Neural progenitor cell (in vitro differentiated cells): ENCODE measurements around the gene CNTN5. TPM values are rescaled to one million over a fixed set of nuclear protein-coding genes. Genes with fewer than 3 reads are reported as not detected.

Experiments used
- DNase-seq: peaks from one replicate; pipeline ENCODE4 v3.0.0-alpha.2; 2016; ENCODE audit warnings: low spot score
- H2AFZ ChIP-seq: fragments of 200-600 bp; sonication (generic); replicated peaks from 2 replicates; pipeline ENCODE4 v1.6.1; 2016; ENCODE audit warnings: antibody characterized with exemption
- H3F3A ChIP-seq: fragments of 200-600 bp; sonication (generic); 2 replicates; pipeline ENCODE4 v1.6.1; 2016; ENCODE audit warnings: antibody characterized with exemption, low read depth
- H3K27ac ChIP-seq: fragments of 200-600 bp; sonication (generic); 2 replicates; pipeline ENCODE4 v1.5.1; 2016; ENCODE audit warnings: mild to moderate bottlenecking
- H3K27me3 ChIP-seq: fragments of 200-600 bp; sonication (generic); 2 replicates; pipeline ENCODE4 v1.6.1; 2016; ENCODE audit warnings: mild to moderate bottlenecking, moderate library complexity
- H3K36me3 ChIP-seq: fragments of 200-600 bp; sonication (generic); 2 replicates; pipeline ENCODE4 v1.5.1; 2016
- H3K4me1 ChIP-seq: fragments of 200-600 bp; sonication (generic); 2 replicates; pipeline ENCODE4 v1.6.1; 2016; ENCODE audit warnings: mixed run types
- H3K4me2 ChIP-seq: fragments of 200-600 bp; sonication (generic); 2 replicates; pipeline ENCODE4 v1.6.1; 2016
- H3K4me3 ChIP-seq: fragments of 200-600 bp; sonication (generic); 2 replicates; pipeline ENCODE4 v1.5.1; 2016
- H3K79me2 ChIP-seq: fragments of 200-600 bp; sonication (generic); 2 replicates; pipeline ENCODE4 v1.6.1; 2016; ENCODE audit warnings: low read depth
- H3K9ac ChIP-seq: fragments of 200-600 bp; sonication (generic); 2 replicates; pipeline ENCODE4 v1.6.1; 2016
- H3K9me3 ChIP-seq: fragments of 200-600 bp; sonication (generic); 2 replicates; pipeline ENCODE4 v1.5.1; 2016; ENCODE audit warnings: low read depth
- H4K20me1 ChIP-seq: fragments of 200-600 bp; sonication (generic); 2 replicates; pipeline ENCODE4 v1.6.1; 2016; ENCODE audit warnings: low read depth
- H3K27ac Mint-ChIP-seq: 3 replicates; pipeline ENCODE4 v1.8.0; 2021; ENCODE audit warnings: mixed read lengths
- H3K27me3 Mint-ChIP-seq: 2 replicates; pipeline ENCODE4 v1.8.0; 2022; ENCODE audit warnings: low read depth, mild to moderate bottlenecking, inconsistent platforms, moderate library complexity, mixed read lengths; ENCODE audit not compliant: insufficient read depth
- H3K36me3 Mint-ChIP-seq: 3 replicates; pipeline ENCODE4 v1.8.0; 2021; ENCODE audit warnings: mixed read lengths
- H3K4me1 Mint-ChIP-seq: 3 replicates; pipeline ENCODE4 v1.8.0; 2021; ENCODE audit warnings: mixed read lengths
- H3K4me3 Mint-ChIP-seq: 3 replicates; pipeline ENCODE4 v1.8.0; 2021; ENCODE audit warnings: mild to moderate bottlenecking, moderate library complexity, mixed read lengths
- H3K9me3 Mint-ChIP-seq: 3 replicates; pipeline ENCODE4 v1.8.0; 2020; ENCODE audit warnings: mixed read lengths
- CTCF ChIP-seq: fragments of 200-600 bp; sonication (generic); IDR thresholded peaks from 2 replicates; pipeline ENCODE4 v1.5.1; 2017; ENCODE audit warnings: antibody characterized with exemption, mild to moderate bottlenecking
- EZH2 ChIP-seq: fragments of 200-600 bp; sonication (generic); IDR thresholded peaks from 2 replicates; pipeline ENCODE4 v1.6.1; 2017; ENCODE audit warnings: antibody characterized with exemption, mild to moderate bottlenecking, moderate library complexity
- EZH2phosphoT487 ChIP-seq: fragments of 200-600 bp; sonication (generic); IDR thresholded peaks from 2 replicates; pipeline ENCODE4 v1.6.1; 2017; ENCODE audit warnings: antibody characterized with exemption
- total RNA-seq: library from RNA; depleted of rRNA; stranded (reverse); fragments of >200 nt; gene quantifications from 2 replicates; pipeline ENCODE4 v1.2.3, GENCODE V29; 2015; ENCODE audit warnings: low replicate concordance

The CNTN5 gene
- total RNA-seq, 1 donor from 2014 or later, result 0.19 TPM

DNA sequence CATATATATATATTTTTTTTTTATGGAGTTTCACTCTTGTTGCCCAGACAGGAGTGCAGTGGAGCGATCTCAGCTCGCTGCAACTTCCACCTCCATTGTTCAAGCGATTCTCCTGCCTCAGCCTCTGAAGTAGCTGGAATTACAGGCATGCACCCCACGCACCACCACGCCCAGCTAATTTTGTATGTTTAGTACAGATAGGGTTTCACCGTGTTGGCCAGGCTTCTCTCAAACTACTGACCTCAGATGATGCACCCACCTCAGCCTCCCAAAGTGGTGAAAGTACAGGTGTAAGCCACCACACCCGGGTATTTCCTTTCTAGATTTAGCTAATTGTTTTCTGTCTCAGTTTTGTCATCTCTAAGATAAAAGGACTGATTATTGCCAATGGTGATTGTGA, 821.1 kb downstream of the CNTN5 start:
- Histone ChIP-seq H3F3A (no peaks in the 10 kb centered on the region), H4K20me1 (no peaks in the 10 kb centered on the region), H3K9ac (no peak overlapping the region), H3K4me2 (no peak overlapping the region), H3K27me3 (no peaks in the 10 kb centered on the region), H3K4me3 (no peak overlapping the region), H3K79me2 (no peaks in the 10 kb centered on the region), H3K4me1 (no peaks in the 10 kb centered on the region), H3K9me3 (no peaks in the 10 kb centered on the region), H2AFZ (no peak overlapping the region), H3K36me3 (no peaks in the 10 kb centered on the region), H3K27ac (no peak overlapping the region)
- H3K9me3 Mint-ChIP-seq, result no peaks in the 10 kb centered on the region
- no peak for DNase-seq
- H3K27ac Mint-ChIP-seq, result no peak overlapping the region
- no peaks in the 10 kb centered on the region for H3K27me3 Mint-ChIP-seq
- TF ChIP-seq EZH2phosphoT487 (no peak), EZH2 (no peak), CTCF (no peak)
- no peaks in the 10 kb centered on the region for H3K4me1 Mint-ChIP-seq
- no peaks in the 10 kb centered on the region for H3K36me3 Mint-ChIP-seq
- no peak overlapping the region for H3K4me3 Mint-ChIP-seq

DNA sequence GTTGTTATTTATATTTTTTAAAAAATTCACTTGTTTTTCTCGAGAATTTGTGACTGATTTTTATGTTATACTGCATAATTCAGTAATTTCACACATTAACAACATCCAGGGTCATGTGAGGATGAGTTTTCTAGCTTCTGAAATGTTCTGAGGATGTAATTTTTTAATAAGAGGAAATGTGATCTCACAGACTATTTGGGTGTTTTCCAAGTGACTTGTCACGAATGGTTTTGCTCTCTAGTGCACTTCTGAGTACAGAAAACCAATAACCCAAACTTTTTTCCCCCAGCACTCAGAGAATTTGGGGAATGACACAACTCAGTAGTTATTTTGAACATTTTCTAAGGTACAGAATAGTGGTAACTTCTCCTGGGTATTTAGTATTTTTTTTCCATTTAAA, 845.2 kb downstream of the CNTN5 start:
- Histone ChIP-seq H4K20me1 (no peaks in the 10 kb centered on the region), H3K36me3 (no peaks in the 10 kb centered on the region), H3K4me3 (no peak overlapping the region), H3K79me2 (no peaks in the 10 kb centered on the region), H3K27me3 (no peaks in the 10 kb centered on the region), H3K4me2 (no peak overlapping the region), H3K9me3 (no peaks in the 10 kb centered on the region), H3K4me1 (peaks cover 9% of the 10 kb centered on the region), H3K27ac (no peak overlapping the region), H3K9ac (no peak overlapping the region), H3F3A (no peaks in the 10 kb centered on the region), H2AFZ (no peak overlapping the region)
- H3K9me3 Mint-ChIP-seq, result no peaks in the 10 kb centered on the region
- no peak overlapping the region for H3K27ac Mint-ChIP-seq
- no peak for DNase-seq
- H3K4me1 Mint-ChIP-seq, result peaks cover 4% of the 10 kb centered on the region
- no peaks in the 10 kb centered on the region for H3K36me3 Mint-ChIP-seq
- TF ChIP-seq CTCF, result no peak
- TF ChIP-seq EZH2phosphoT487, result no peak
- TF ChIP-seq EZH2, result no peak
- H3K4me3 Mint-ChIP-seq, result no peak overlapping the region
- no peaks in the 10 kb centered on the region for H3K27me3 Mint-ChIP-seq

- Histone ChIP-seq H3K4me3 (no peak overlapping the region), H3K4me1 (no peaks in the 10 kb centered on the region), H3K9ac (no peak overlapping the region), H3K79me2 (no peaks in the 10 kb centered on the region), H3K4me2 (no peak overlapping the region), H3K27me3 (no peaks in the 10 kb centered on the region), H3K36me3 (no peaks in the 10 kb centered on the region), H4K20me1 (no peaks in the 10 kb centered on the region), H3F3A (no peaks in the 10 kb centered on the region), H3K27ac (no peak overlapping the region), H2AFZ (no peak overlapping the region), H3K9me3 (no peaks in the 10 kb centered on the region)
- H3K4me3 Mint-ChIP-seq, result no peak overlapping the region
- no peaks in the 10 kb centered on the region for H3K4me1 Mint-ChIP-seq
- no peaks in the 10 kb centered on the region for H3K36me3 Mint-ChIP-seq
- TF ChIP-seq EZH2 (no peak), CTCF (no peak), EZH2phosphoT487 (no peak)
- no peak overlapping the region for H3K27ac Mint-ChIP-seq
- H3K9me3 Mint-ChIP-seq, result no peaks in the 10 kb centered on the region
- no peaks in the 10 kb centered on the region for H3K27me3 Mint-ChIP-seq
- no peak for DNase-seq
Observed at GRCh38 chr11:99881610-99882009, 860.9 kb downstream of the CNTN5 start.

GRCh38 chr11:99884750-99885149, 864.0 kb downstream of the CNTN5 start:
- no peak for DNase-seq
- Mint-ChIP-seq H3K4me1 (no peaks in the 10 kb centered on the region), H3K36me3 (no peaks in the 10 kb centered on the region), H3K27ac (no peak overlapping the region), H3K4me3 (no peak overlapping the region), H3K27me3 (peaks cover 3% of the 10 kb centered on the region), H3K9me3 (no peaks in the 10 kb centered on the region)
- H3K27ac ChIP-seq, result no peak overlapping the region
- TF ChIP-seq CTCF (no peak), EZH2phosphoT487 (no peak), EZH2 (no peak)
- no peak overlapping the region for H2AFZ ChIP-seq
- H3K27me3 ChIP-seq, result no peaks in the 10 kb centered on the region
- H3K9me3 ChIP-seq, result no peaks in the 10 kb centered on the region
- H3K36me3 ChIP-seq, result no peaks in the 10 kb centered on the region
- no peak overlapping the region for H3K4me2 ChIP-seq
- H3K4me3 ChIP-seq, result no peak overlapping the region
- no peak overlapping the region for H3K9ac ChIP-seq
- H3F3A ChIP-seq, result no peaks in the 10 kb centered on the region
- H4K20me1 ChIP-seq, result no peaks in the 10 kb centered on the region
- H3K4me1 ChIP-seq, result no peaks in the 10 kb centered on the region
- H3K79me2 ChIP-seq, result no peaks in the 10 kb centered on the region
